ENCODE measurements around the gene PSAT1. TPM values are rescaled to one million over a fixed set of nuclear protein-coding genes. Genes with fewer than 3 reads are reported as not detected.

PSAT1 gene
- total RNA-seq = 175 and 182 TPM in 2 replicates

DNA sequence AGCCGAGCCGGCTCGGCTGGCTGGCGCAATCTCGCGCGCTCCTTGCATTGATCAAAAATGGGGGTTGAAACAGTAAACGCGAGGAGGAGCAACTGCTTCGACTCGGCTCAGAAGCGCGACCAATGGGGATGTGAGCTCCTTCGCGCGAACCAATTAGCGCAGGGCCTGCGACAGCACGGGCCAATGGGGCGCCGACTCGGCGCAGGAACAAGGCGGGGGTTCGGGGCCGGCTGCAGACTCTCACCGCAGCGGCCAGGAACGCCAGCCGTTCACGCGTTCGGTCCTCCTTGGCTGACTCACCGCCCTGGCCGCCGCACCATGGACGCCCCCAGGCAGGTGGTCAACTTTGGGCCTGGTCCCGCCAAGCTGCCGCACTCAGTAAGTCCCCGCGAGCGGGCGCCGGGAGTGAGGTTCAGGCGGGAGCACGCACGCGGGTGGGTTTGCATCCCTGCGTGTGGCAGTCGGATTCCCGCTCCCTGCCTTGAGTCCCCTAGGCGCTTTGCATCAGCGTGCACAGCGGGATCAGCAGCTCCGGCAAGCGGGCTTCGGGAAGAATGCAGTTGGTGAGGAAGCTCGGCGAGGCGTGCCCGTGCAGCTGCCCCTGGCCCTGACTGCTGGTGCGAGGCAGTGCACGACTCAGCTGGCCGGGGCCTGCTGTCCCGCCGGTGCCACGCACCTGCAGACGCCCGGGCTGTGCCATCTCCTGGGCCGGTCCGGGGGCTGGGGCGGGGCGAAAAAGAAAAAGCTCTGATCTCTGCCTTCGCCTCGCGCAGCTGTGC is at the start of gene PSAT1:
Gene PSAT1, plus strand, starts transcription at position 233 of the 779 bp plus-strand sequence. Its CDS starts 86 bp downstream, at position 319.
- peaks cover 2% of the 10 kb centered on the region for H3K36me3 ChIP-seq (ENCODE audit: insufficient read depth, low read length)
- H3K4me1 ChIP-seq (ENCODE audit: insufficient read depth, low read length) = peaks cover 10% of the 10 kb centered on the region
- peak within 1 kb of the TSS; percentile 93 for H2AFZ ChIP-seq (ENCODE audit: low read length)
- H3K4me3 ChIP-seq (ENCODE audit: insufficient read depth, low read length) = peak within 1 kb of the TSS; percentile 98
- H3K79me2 ChIP-seq (ENCODE audit: insufficient read depth, low read length) = peaks cover 18% of the 10 kb centered on the region
- peak within 1 kb of the TSS; percentile 100 for H3K4me2 ChIP-seq (ENCODE audit: insufficient read depth, low read length)
- no peaks in the 10 kb centered on the region for H3K9me3 ChIP-seq (ENCODE audit: low read depth, low read length)
- peak within 1 kb of the TSS; percentile 62 for H3K27ac ChIP-seq (ENCODE audit: low read depth, low read length)
- H3K27me3 ChIP-seq (ENCODE audit: insufficient read depth, low read length) = no peaks in the 10 kb centered on the region
- peak; percentile 100 for DNase-seq (ENCODE audit: insufficient read length, low spot score, missing footprints)
- TF ChIP-seq, protein P1, sequence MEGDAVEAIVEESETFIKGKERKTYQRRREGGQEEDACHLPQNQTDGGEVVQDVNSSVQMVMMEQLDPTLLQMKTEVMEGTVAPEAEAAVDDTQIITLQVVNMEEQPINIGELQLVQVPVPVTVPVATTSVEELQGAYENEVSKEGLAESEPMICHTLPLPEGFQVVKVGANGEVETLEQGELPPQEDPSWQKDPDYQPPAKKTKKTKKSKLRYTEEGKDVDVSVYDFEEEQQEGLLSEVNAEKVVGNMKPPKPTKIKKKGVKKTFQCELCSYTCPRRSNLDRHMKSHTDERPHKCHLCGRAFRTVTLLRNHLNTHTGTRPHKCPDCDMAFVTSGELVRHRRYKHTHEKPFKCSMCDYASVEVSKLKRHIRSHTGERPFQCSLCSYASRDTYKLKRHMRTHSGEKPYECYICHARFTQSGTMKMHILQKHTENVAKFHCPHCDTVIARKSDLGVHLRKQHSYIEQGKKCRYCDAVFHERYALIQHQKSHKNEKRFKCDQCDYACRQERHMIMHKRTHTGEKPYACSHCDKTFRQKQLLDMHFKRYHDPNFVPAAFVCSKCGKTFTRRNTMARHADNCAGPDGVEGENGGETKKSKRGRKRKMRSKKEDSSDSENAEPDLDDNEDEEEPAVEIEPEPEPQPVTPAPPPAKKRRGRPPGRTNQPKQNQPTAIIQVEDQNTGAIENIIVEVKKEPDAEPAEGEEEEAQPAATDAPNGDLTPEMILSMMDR (IDR thresholded peaks at IDR 0.05; ENCODE audit: extremely low read depth, low read depth, low read length) = peak; percentile 4
- H4K20me1 ChIP-seq (ENCODE audit: insufficient read depth, low read length) = no peaks in the 10 kb centered on the region

DNA sequence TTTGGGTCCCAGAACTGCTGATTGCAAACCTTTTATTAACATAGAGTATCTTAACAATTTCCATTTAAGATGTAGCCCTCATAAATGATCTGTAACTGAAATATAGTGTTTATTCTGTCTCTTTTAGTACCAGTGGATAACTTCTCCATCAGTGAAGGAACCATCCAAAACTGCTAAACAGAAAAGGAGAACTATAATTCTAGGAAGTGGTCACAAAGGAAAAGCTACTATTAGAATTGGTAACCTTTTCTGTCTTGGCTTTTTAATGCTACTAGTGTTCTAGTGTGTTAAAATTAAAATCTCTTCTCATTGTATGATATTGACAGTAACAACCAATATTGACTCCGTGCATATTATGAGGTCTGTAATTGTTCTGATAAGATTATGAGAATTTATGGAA is 48.3 kb upstream of the PSAT1 start:
- no peak for DNase-seq (ENCODE audit: insufficient read length, low spot score, missing footprints)
- TF ChIP-seq, protein P1 (IDR thresholded peaks at IDR 0.05; ENCODE audit: extremely low read depth, low read depth, low read length) = no peak

DNA sequence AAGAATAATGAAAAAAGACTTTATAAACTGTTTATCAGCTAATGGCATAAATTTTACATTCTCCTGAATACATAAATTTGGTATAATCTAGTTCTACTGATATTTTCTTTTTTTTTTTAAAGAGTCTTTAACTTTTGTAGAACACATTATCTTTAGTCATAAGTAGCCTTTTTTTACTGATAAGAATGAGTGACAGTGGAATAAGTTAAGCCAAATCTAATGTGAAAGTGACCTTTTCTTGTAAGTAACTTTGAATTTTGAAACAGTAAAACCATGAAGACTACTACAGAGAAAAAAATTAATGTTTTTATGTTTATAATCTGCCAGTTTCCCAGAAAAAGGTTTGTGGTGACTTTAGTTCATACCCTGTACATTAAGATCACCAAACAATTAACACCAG is 47.4 kb upstream of the PSAT1 start:
- H3K4me3 ChIP-seq (ENCODE audit: insufficient read depth, low read length) = no peak overlapping the region

More for the DNA sequence above, 48.3 kb upstream of the PSAT1 start:
- H3K27ac ChIP-seq (ENCODE audit: low read depth, low read length) = no peak overlapping the region
- H3K36me3 ChIP-seq (ENCODE audit: insufficient read depth, low read length) = no peaks in the 10 kb centered on the region
- H3K9me3 ChIP-seq (ENCODE audit: low read depth, low read length) = no peaks in the 10 kb centered on the region
- H3K4me3 ChIP-seq (ENCODE audit: insufficient read depth, low read length) = no peak overlapping the region
- no peaks in the 10 kb centered on the region for H3K79me2 ChIP-seq (ENCODE audit: insufficient read depth, low read length)
- H4K20me1 ChIP-seq (ENCODE audit: insufficient read depth, low read length) = no peaks in the 10 kb centered on the region
- H3K4me2 ChIP-seq (ENCODE audit: insufficient read depth, low read length) = no peak overlapping the region
- no peak overlapping the region for H2AFZ ChIP-seq (ENCODE audit: low read length)
- H3K4me1 ChIP-seq (ENCODE audit: insufficient read depth, low read length) = no peaks in the 10 kb centered on the region
- H3K27me3 ChIP-seq (ENCODE audit: insufficient read depth, low read length) = no peaks in the 10 kb centered on the region

DNA sequence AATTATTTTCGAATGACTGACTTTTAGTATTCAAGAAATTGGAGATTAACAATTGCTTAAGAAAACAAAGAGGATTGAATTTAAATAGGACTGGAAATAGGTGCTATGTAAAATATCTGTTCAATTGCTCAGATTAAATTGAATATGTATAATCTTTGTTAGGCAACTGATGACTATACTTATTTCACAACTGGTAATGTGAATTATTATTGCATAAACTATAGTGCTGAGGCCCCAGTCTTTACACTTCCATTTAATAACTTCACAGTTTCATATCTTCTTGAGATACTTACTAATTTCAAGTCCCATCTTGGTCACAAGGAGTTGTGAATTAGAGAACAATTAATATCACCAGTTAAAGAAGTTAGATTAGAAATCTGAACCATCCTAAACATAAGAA is 44.3 kb upstream of the PSAT1 start:
- Histone ChIP-seq H3K4me1 (ENCODE audit: insufficient read depth, low read length) (no peaks in the 10 kb centered on the region), H3K79me2 (ENCODE audit: insufficient read depth, low read length) (no peaks in the 10 kb centered on the region), H2AFZ (ENCODE audit: low read length) (no peak overlapping the region), H3K36me3 (ENCODE audit: insufficient read depth, low read length) (no peaks in the 10 kb centered on the region), H3K4me3 (ENCODE audit: insufficient read depth, low read length) (no peak overlapping the region), H3K27ac (ENCODE audit: low read depth, low read length) (no peak overlapping the region), H3K4me2 (ENCODE audit: insufficient read depth, low read length) (no peak overlapping the region), H3K9me3 (ENCODE audit: low read depth, low read length) (no peaks in the 10 kb centered on the region), H4K20me1 (ENCODE audit: insufficient read depth, low read length) (no peaks in the 10 kb centered on the region), H3K27me3 (ENCODE audit: insufficient read depth, low read length) (no peaks in the 10 kb centered on the region)
- TF ChIP-seq, protein P1 (IDR thresholded peaks at IDR 0.05; ENCODE audit: extremely low read depth, low read depth, low read length) = no peak
- no peak for DNase-seq (ENCODE audit: insufficient read length, low spot score, missing footprints)

More for the DNA sequence above, 47.4 kb upstream of the PSAT1 start:
- Histone ChIP-seq H3K36me3 (ENCODE audit: insufficient read depth, low read length) (no peaks in the 10 kb centered on the region), H4K20me1 (ENCODE audit: insufficient read depth, low read length) (no peaks in the 10 kb centered on the region), H3K4me2 (ENCODE audit: insufficient read depth, low read length) (no peak overlapping the region), H3K79me2 (ENCODE audit: insufficient read depth, low read length) (no peaks in the 10 kb centered on the region), H3K27ac (ENCODE audit: low read depth, low read length) (no peak overlapping the region), H3K9me3 (ENCODE audit: low read depth, low read length) (no peaks in the 10 kb centered on the region), H2AFZ (ENCODE audit: low read length) (no peak overlapping the region), H3K27me3 (ENCODE audit: insufficient read depth, low read length) (no peaks in the 10 kb centered on the region), H3K4me1 (ENCODE audit: insufficient read depth, low read length) (no peaks in the 10 kb centered on the region)
- TF ChIP-seq, protein P1 (IDR thresholded peaks at IDR 0.05; ENCODE audit: extremely low read depth, low read depth, low read length) = no peak
- DNase-seq (ENCODE audit: insufficient read length, low spot score, missing footprints) = no peak

Data from osteoblast (primary cell).